Osteocyte (in vitro differentiated cells): Measurements from ENCODE around the gene TMEM44. TPM values are rescaled to one million over a fixed set of nuclear protein-coding genes. Genes with fewer than 3 reads are reported as not detected.

Experiments
- DNase-seq: peaks from one replicate; pipeline ENCODE4 v3.0.0; 2021; ENCODE audit warnings: mixed read lengths; ENCODE audit not compliant: unreplicated experiment; ENCODE audit errors: extremely low spot score
- H3K27ac Mint-ChIP-seq: one replicate; pipeline ENCODE4 v1.8.0; 2021; ENCODE audit warnings: mild to moderate bottlenecking, mixed read lengths; ENCODE audit not compliant: unreplicated experiment
- H3K27me3 Mint-ChIP-seq: one replicate; pipeline ENCODE4 v1.8.0; 2021; ENCODE audit warnings: mixed read lengths; ENCODE audit not compliant: unreplicated experiment
- H3K36me3 Mint-ChIP-seq: one replicate; pipeline ENCODE4 v1.8.0; 2021; ENCODE audit warnings: mixed read lengths; ENCODE audit not compliant: unreplicated experiment
- H3K4me1 Mint-ChIP-seq: one replicate; pipeline ENCODE4 v1.8.0; 2021; ENCODE audit warnings: mixed read lengths; ENCODE audit not compliant: unreplicated experiment
- H3K4me3 Mint-ChIP-seq: one replicate; pipeline ENCODE4 v1.8.0; 2021; ENCODE audit warnings: mild to moderate bottlenecking, moderate library complexity, mixed read lengths; ENCODE audit not compliant: unreplicated experiment
- H3K9me3 Mint-ChIP-seq: one replicate; pipeline ENCODE4 v1.8.0; 2021; ENCODE audit warnings: mixed read lengths; ENCODE audit not compliant: unreplicated experiment
- total RNA-seq: library from RNA; stranded (reverse); gene quantifications from 2 replicates; pipeline ENCODE4 v1.2.1, GENCODE V29; 2021
- TF ChIP-seq, protein P1 (sequence below): fragments of 200-600 bp; sonication (generic); IDR thresholded peaks from 2 replicates; pipeline ENCODE4 v1.5.0; 2021; ENCODE audit warnings: antibody characterized with exemption, mild to moderate bottlenecking, moderate library complexity

The TMEM44 gene
- total RNA-seq, 1 donor from 2014 or later: 27.9 TPM

DNA sequence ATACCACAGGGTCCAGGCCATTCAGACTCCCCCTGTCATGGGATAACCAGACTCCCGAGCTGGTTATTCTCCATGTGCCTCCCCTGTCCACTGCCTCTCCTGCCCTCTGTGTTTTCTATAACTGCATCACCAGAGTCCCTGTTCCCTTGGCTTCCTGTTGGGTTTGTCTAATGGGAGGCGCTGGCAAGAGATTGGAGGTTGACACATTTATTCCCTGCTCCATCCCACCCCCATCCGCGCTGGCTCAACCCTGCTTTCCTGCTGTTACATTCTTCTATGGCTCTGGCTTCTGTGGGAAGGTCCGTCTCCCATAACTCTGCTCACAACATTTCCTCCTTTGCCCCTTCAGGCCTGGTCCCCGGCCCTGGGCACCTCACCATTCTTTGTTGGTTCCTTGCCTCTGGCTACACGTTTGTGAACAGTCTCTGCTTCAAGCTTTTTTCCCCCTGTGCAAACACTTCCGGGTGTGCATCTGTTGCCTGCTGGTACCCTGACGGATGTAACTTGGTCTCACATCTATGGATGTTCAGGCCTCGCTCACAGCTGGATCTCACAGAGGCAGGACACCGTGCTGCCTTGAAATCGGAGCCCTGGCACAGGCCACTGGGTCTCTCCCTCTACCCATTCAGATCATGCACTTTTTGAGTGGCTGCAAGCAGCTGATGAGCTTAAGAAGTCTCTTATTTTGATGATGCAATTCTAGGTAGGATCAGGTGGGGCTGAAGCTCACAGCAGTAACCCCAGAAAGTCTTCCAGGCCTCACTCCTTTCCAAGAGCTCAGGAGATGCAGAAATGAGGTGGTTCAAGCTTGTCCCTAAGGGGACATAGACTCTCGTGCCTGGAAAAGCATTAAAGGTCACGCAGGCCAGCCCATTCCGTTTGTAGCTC lies 77.8 kb downstream of the TMEM44 start:
- TF ChIP-seq, protein P1, sequence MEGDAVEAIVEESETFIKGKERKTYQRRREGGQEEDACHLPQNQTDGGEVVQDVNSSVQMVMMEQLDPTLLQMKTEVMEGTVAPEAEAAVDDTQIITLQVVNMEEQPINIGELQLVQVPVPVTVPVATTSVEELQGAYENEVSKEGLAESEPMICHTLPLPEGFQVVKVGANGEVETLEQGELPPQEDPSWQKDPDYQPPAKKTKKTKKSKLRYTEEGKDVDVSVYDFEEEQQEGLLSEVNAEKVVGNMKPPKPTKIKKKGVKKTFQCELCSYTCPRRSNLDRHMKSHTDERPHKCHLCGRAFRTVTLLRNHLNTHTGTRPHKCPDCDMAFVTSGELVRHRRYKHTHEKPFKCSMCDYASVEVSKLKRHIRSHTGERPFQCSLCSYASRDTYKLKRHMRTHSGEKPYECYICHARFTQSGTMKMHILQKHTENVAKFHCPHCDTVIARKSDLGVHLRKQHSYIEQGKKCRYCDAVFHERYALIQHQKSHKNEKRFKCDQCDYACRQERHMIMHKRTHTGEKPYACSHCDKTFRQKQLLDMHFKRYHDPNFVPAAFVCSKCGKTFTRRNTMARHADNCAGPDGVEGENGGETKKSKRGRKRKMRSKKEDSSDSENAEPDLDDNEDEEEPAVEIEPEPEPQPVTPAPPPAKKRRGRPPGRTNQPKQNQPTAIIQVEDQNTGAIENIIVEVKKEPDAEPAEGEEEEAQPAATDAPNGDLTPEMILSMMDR: no peak
- H3K27ac Mint-ChIP-seq: no peak overlapping the region
- no peaks in the 10 kb centered on the region for H3K9me3 Mint-ChIP-seq
- H3K36me3 Mint-ChIP-seq: no peaks in the 10 kb centered on the region
- H3K4me1 Mint-ChIP-seq: peaks cover 11% of the 10 kb centered on the region
- DNase-seq: no peak
- no peaks in the 10 kb centered on the region for H3K27me3 Mint-ChIP-seq
- H3K4me3 Mint-ChIP-seq: no peak overlapping the region

DNA sequence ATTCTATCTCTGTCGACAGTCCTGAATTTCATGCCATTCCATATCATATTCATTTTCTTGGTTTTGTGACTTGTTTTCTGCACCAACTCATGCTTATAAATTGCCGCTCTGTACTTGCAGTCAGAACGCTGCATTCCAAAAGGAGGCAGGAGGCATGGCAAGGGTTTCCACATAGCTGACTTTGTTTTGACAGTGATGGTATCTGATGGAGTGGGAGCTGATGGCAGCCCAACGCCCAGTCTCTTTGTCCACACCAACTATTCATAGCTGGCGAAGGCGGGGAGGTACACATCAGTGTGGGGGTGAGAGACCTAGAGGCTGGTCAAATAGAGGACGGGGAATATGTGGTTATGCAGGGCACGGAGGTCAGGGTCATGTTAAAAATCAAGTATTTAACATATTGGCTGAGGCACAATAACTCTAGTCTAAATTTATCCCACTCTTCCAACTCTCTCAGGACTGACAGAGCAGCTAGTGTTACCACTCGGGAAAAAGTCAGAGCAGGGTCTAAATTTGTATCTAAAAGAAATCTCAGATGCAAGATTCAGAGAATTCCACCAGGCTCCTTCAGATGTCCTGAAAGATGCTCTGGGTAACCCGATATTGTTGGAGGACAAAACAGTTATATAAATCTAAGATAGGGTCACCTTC lies 78.6 kb downstream of the TMEM44 start:
- peak overlapping the region; percentile 3 for H3K27ac Mint-ChIP-seq
- TF ChIP-seq, protein P1: no peak
- H3K4me1 Mint-ChIP-seq: peaks cover 13% of the 10 kb centered on the region
- H3K27me3 Mint-ChIP-seq: no peaks in the 10 kb centered on the region
- H3K9me3 Mint-ChIP-seq: no peaks in the 10 kb centered on the region
- no peak for DNase-seq
- no peak overlapping the region for H3K4me3 Mint-ChIP-seq
- no peaks in the 10 kb centered on the region for H3K36me3 Mint-ChIP-seq

DNA sequence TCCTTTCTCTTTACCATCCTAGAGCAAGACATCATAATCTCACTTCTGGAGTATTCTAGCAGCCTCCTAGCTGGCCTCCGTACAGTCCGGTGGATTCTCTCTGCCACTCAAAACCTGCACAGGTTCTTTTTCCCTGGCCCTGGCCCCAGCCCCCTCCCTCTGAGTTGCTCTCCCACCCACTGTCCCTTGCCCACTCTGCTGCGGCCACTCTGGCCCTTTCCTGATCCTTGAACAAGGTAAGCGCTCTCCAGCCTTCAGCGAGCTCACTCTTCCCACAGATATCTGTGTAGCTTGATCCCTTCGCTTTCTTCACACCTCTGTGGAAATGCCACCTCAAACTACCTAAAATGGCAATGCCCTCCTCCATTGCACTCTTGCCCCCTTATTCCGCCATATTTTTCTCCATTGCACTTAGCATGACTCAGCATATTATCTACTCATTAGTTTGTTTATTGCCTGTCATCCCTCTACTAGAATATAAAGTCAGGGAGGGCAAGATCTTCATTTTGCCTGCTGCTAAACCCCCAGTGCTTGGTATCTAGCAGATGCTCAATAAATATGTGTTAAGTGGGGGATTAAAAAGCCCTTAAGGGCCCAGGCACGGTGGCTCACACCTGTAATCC lies 80.8 kb downstream of the TMEM44 start:
- Mint-ChIP-seq H3K4me1 (peaks cover 19% of the 10 kb centered on the region), H3K36me3 (peaks cover under 1% of the 10 kb centered on the region), H3K27ac (no peak overlapping the region), H3K27me3 (no peaks in the 10 kb centered on the region), H3K4me3 (no peak overlapping the region), H3K9me3 (peaks cover 2% of the 10 kb centered on the region)
- DNase-seq: no peak
- TF ChIP-seq, protein P1: no peak

DNA sequence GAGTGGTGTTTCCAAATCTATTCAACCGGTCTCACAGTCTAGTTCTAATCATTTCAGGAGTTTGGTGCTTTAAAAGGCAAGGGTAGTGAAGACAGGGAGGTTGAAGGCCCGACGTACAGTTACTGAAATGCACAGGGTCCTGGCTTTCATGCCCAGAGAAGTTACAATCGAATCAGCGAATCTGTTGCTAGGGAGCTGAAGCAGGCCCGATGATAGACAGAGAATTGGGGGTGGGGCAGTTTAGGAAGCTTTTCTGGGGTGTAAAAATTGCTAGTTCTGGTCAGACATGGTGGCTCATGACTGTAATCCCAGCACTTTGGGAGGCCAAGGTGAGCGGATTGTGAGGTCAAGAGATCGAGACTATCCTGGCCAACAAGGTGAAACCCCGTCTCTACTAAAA lies 83.4 kb downstream of the TMEM44 start:
- no peak overlapping the region for H3K27ac Mint-ChIP-seq
- TF ChIP-seq, protein P1: no peak

More for the DNA sequence above, 83.4 kb downstream of the TMEM44 start:
- Mint-ChIP-seq H3K4me3 (no peak overlapping the region), H3K9me3 (peaks cover 8% of the 10 kb centered on the region), H3K27me3 (no peaks in the 10 kb centered on the region), H3K4me1 (peaks cover 13% of the 10 kb centered on the region), H3K36me3 (peaks cover 4% of the 10 kb centered on the region)
- no peak for DNase-seq
